Measurements from ENCODE around the gene CARS2. TPM values are rescaled to one million over a fixed set of nuclear protein-coding genes. Genes with fewer than 3 reads are reported as not detected.

CARS2 gene
- total and polyA plus RNA-seq, 4 donors = 61.9 to 102 (median 75.0) TPM

DNA sequence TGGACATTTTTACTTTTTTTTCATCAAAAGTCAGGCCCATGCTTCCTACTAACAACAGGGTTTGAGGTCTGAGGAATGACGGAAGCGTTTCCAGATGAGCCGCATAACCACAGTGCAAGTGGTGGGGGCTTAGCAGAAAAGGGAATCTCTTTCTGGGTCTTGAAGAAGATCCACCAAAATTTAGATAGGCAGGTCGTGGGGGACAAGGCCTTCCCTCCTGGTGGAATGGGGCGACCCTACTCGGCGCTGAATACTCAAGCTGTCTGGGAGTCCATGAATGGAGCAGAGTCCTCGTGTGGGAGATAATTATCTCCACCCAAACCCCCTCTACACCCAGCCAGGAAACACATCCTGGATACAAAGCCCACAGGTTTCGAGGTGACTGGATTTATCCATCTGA lies 36.9 kb downstream of the CARS2 start:
- Histone ChIP-seq H3K4me3 (no peak overlapping the region), H3K27me3 (ENCODE audit: control insufficient read depth in 3 of 3, insufficient read depth in 3 of 3, low read length in 2 of 3) (no peaks in the 10 kb centered on the region), H3K27ac (ENCODE audit: low read depth in 1 of 2, low read length in 1 of 2) (no peak overlapping the region), H3K36me3 (ENCODE audit: control insufficient read depth in 4 of 4, insufficient read depth in 4 of 4, low read length in 4 of 4) (peaks cover 12 to 19% (median 17%) of the 10 kb centered on the region in 4 donors), H3K9me3 (ENCODE audit: control insufficient read depth in 4 of 4, insufficient read depth in 3 of 4, low read length in 3 of 4) (no peaks in the 10 kb centered on the region), H3K4me1 (ENCODE audit: control insufficient read depth in 5 of 5, insufficient read depth in 5 of 5, low read length in 5 of 5) (no peaks in the 10 kb centered on the region), H3K9ac (ENCODE audit: insufficient read depth in 1 of 2, low read length in 2 of 2) (no peak overlapping the region)
- DNase-seq (no peak), ATAC-seq (ENCODE audit: insufficient read depth, low FRiP score) (no peak)
- TF ChIP-seq, protein P1, sequence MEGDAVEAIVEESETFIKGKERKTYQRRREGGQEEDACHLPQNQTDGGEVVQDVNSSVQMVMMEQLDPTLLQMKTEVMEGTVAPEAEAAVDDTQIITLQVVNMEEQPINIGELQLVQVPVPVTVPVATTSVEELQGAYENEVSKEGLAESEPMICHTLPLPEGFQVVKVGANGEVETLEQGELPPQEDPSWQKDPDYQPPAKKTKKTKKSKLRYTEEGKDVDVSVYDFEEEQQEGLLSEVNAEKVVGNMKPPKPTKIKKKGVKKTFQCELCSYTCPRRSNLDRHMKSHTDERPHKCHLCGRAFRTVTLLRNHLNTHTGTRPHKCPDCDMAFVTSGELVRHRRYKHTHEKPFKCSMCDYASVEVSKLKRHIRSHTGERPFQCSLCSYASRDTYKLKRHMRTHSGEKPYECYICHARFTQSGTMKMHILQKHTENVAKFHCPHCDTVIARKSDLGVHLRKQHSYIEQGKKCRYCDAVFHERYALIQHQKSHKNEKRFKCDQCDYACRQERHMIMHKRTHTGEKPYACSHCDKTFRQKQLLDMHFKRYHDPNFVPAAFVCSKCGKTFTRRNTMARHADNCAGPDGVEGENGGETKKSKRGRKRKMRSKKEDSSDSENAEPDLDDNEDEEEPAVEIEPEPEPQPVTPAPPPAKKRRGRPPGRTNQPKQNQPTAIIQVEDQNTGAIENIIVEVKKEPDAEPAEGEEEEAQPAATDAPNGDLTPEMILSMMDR (IDR thresholded peaks at IDR 0.05; ENCODE audit: control extremely low read depth, extremely low read depth) = no peak
- WGBS, 2 donors = 92 to 94% methylated on average over 9 of the region's 9 CpGs

DNA sequence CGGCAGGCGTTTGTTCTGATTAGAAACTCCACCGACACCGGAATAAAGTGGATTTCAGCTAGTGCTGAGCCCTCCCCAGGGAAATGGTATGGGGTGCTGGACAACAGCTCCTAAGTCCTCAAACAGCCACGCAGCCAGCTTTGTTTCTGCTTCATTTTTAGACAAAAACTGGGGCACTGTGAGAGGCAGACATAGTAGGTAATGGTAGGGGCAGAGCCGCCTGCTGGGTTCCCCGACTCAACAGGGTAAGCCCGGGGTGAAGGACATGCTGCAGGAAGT lies 39.7 kb downstream of the CARS2 start:
- DNase-seq (no peak), ATAC-seq (ENCODE audit: insufficient read depth, low FRiP score) (no peak)
- no peaks in the 10 kb centered on the region for H3K4me1 ChIP-seq (ENCODE audit: control insufficient read depth in 5 of 5, insufficient read depth in 5 of 5, low read length in 5 of 5)
- H3K27me3 ChIP-seq (ENCODE audit: control insufficient read depth in 3 of 3, insufficient read depth in 3 of 3, low read length in 2 of 3) = no peaks in the 10 kb centered on the region
- peaks cover 17 to 46% (median 34%) of the 10 kb centered on the region in 4 donors for H3K36me3 ChIP-seq (ENCODE audit: control insufficient read depth in 4 of 4, insufficient read depth in 4 of 4, low read length in 4 of 4)
- H3K9ac ChIP-seq (ENCODE audit: insufficient read depth in 1 of 2, low read length in 2 of 2) = no peak overlapping the region
- TF ChIP-seq, protein P1 (IDR thresholded peaks at IDR 0.05; ENCODE audit: control extremely low read depth, extremely low read depth) = no peak
- H3K9me3 ChIP-seq (ENCODE audit: control insufficient read depth in 4 of 4, insufficient read depth in 3 of 4, low read length in 3 of 4) = peaks cover 0 to 2% (median under 1%) of the 10 kb centered on the region in 4 donors
- H3K4me3 ChIP-seq = no peak overlapping the region
- WGBS, 2 donors = 57 to 84% methylated on average over 8 of the region's 8 CpGs
- H3K27ac ChIP-seq (ENCODE audit: low read depth in 1 of 2, low read length in 1 of 2) = peak overlapping the region in 1 of 2 donors; percentile 43

DNA sequence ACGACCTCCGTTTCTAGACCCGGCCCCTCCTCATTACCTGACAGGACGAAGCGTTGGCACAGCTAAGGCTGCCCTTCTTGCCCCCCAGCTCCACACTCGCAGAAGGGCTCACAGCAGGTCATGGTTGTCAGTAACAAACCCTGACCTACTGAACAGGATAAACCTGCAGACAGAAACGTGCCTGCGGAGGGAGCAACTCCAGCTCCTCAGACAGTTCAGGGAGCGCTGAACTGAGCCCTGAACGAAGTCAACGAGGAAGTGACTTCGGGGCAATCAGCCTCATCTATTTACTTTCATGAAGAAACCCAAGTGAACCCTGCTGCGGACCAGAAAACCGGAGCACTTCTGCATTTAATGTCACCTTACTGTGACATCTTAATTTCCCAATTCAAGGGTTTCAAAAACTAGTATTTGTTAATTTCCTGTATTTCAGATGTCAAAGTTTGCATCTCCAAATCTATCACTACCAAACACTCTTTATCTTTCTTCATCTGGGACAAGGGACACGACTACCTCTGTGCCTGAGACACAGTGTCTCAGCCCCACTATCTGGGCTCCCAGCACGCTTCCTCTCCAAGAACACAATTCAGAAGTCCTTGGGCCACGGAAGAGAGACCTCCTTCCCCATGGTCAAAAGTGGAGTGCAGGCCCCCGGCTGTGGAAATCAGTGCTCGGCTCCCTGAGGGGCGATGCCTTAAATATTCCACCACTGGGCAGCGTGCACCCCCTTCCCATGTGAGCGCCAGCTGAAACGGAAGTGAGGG lies 40.2 kb downstream of the CARS2 start:
- H3K9ac ChIP-seq (ENCODE audit: insufficient read depth in 1 of 2, low read length in 2 of 2) = no peak overlapping the region

More for the DNA sequence above, 40.2 kb downstream of the CARS2 start:
- Histone ChIP-seq H3K4me3 (no peak overlapping the region), H3K27ac (ENCODE audit: low read depth in 1 of 2, low read length in 1 of 2) (peak overlapping the region in 1 of 2 donors; percentile 28), H3K27me3 (ENCODE audit: control insufficient read depth in 3 of 3, insufficient read depth in 3 of 3, low read length in 2 of 3) (no peaks in the 10 kb centered on the region), H3K9me3 (ENCODE audit: control insufficient read depth in 4 of 4, insufficient read depth in 3 of 4, low read length in 3 of 4) (peaks cover 0 to 5% (median 2%) of the 10 kb centered on the region in 4 donors), H3K36me3 (ENCODE audit: control insufficient read depth in 4 of 4, insufficient read depth in 4 of 4, low read length in 4 of 4) (peaks cover 17 to 50% (median 36%) of the 10 kb centered on the region in 4 donors), H3K4me1 (ENCODE audit: control insufficient read depth in 5 of 5, insufficient read depth in 5 of 5, low read length in 5 of 5) (no peaks in the 10 kb centered on the region)
- whole genome bisulfite sequencing, 2 donors = 54 to 76% methylated on average over 23 of the region's 23 CpGs
- TF ChIP-seq, protein P1 (IDR thresholded peaks at IDR 0.05; ENCODE audit: control extremely low read depth, extremely low read depth) = no peak
- DNase-seq (no peak), ATAC-seq (ENCODE audit: insufficient read depth, low FRiP score) (peak; percentile 62)

All from lung (tissue), 12 donors.